Medulla oblongata (tissue), 1 donor: ENCODE measurements around the gene FBXO34.
"Not testable (repeated sequence)": the region's sequence is repeated elsewhere in the genome, so short reads cannot be mapped to it uniquely, and the experiment has no call there.

ENCODE experiments used
- DNase-seq: peaks from one replicate; pipeline ENCODE4 v3.0.0-alpha.2; 2015; ENCODE audit errors: extremely low spot score

Gene FBXO34

DNA sequence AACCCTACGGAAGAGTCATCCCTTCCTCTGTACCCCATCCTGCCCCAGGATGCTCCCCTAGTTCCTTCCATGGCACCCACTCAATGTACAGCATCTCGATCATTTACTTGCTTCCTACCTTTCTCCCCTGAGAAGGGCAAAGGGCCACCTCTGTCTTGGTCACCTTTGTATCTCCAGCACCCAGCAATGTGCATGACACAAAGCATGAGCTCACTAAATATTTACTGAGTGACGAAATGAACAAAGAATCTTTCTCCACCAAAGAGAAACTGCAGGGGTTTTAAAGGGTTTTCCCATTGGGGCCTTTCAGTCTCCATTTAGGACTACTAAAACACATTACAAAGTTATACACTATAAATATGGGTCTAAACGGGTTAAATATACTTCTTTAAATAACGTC lies 109.8 kb downstream of the FBXO34 start:
- DNase-seq: no peak

DNA sequence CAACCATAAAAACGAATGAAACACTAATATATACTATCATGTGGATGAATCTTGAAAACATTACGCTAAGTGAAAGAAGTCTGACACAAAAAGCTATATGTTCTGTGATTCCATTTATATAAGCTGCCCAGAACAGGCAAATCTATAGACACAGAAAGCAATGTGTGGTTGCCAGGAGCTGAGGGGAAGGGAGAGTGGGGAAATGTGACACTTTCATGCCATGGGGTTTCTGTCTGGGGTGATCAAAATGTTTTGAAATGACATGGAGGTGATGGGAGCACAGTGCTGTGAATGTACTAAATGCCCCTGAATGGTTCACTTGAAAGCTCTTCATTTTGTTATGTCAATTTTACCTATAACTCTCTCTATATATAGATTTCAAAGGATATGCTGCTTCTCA lies 110.3 kb downstream of the FBXO34 start:
- no peak for DNase-seq

DNA sequence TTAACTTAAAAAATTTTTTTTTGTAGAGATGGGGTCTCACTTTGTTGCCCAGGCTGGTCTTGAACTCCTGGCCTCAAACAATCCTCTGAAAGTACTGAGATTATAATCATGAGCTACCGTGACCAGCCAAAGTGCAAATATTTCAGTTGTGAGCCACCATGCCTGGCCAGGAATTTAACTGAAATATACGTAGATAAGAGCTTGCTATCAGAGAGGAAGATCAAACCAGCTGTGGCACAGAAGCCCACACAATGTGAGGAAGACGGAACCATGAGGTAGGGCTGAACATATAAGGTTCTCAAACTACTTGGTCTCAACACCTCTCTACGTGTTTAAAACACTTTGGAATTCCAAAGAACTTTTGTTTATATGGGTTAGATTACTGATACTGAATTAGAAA lies 111.3 kb downstream of the FBXO34 start:
- DNase-seq: no peak

DNA sequence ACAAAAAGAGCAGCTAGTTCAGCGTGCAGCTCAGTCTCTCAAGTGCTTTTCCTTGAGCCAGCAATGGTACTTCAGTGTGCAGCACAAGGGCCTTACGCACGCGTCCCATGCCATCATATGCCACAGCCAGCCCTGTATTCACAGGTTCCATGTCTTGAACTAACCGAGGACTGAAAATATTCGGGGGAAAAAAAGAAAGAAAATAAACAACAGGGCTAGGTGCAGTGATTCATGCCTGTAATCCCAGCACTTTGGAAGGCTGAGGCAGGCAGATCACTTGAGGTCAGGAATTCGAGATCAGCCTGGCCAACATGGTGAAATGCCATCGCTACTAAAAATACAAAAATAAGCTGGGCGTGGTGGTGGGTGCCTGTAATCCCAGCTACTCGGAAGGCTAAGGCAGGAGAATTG lies 111.8 kb downstream of the FBXO34 start:
- DNase-seq: not testable (repeated sequence)

DNA sequence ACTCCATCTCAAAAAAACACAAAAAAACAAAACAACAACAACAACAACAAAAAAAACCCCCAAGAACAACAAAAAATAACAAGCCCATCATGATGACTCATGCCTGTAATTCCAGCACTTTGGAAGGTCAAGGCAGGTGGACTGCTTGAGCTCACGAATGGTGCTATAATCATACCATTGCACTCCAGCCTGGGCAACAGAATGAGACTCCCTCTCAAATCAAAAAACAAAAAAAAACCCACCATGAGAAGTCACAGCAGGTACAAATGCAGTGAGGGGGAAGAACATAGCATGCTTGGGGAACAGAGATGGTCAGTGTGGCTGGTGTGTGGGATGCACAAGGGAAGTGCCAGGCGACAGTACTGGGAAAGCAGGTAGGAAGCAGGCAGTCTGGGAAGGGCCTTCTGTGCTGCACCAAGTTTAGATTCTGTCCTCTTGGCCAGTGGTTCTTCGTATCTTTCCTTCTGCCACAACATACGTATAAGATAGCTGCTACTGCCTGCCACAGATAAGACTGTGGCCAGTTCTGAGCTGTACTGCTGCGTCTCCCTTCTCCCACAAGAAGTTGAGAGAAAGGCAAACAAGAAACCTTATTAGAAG lies 112.4 kb downstream of the FBXO34 start:
- DNase-seq: no peak

DNA sequence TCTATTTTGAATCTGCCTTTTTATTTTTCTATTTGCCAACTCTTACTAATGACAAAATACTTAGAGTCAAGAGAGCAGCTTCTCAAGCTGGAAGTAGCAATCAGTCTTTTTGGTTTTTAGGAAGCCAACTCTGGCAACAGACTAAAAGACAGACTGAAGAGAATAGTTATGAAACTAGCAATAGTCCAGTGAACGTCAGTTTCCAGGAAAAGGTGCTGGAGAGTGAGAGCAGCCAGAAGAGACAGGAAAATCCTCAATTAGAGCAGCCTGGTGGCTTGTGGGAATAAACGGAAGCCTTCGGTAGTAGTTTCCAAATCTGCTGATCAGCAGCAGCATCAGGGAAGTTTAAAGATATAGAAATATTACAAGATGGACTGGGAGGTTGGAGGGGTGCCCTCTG lies 113.3 kb downstream of the FBXO34 start:
- DNase-seq: no peak

DNA sequence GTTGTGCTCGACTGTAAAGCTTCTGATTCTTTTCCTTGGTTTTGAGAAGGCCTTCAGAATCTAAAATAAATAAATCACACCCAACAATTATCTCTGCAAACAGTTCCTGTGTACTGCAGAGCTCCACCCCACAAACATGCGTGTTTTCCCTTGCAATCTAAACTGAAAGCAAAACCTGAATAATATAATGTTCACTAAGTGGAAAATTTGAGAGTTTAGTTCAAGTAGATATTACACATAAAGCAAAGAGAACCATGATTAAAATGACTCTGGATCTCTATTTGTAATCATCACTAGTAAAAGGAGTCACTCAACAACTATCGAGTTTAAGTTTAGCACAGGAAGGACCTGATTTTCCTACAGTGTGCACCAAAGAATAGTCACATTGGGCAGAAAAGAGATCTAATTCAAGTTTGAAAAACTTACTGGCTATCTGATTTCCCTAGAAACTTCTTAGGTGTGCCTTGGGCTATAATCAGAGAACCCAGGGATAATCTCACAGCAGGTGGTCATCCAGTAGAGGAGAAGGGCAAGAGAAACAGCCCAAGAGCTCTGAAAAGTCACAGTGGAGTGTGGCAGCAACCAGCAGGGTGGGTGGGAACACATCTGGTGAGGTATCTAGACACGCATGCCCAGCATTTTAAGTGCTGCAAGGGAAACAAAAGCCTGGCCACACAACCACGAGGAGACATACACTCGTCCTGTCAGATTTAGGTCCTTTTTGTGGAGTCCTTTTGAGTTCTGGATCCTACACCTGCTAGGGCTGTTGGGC lies 115.0 kb downstream of the FBXO34 start:
- no peak for DNase-seq

DNA sequence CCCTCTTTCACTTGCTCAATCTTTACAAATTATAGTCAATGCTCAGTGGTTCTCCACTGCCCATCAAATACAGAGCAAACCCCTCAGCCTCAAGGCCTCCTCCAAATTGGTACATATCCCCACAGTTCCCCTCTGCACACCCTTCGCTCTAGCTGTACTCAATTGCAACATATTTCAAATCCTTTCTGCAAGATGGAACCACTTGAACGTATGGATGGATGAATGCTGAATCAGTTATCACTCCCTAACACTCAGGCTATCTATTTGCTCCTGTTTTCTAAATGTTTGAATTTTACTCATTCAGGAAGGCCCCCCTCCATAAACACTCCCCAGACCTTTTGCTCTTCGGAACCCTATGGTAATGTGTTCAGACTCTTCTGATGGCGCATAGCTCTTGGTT lies 115.9 kb downstream of the FBXO34 start:
- DNase-seq: no peak

DNA sequence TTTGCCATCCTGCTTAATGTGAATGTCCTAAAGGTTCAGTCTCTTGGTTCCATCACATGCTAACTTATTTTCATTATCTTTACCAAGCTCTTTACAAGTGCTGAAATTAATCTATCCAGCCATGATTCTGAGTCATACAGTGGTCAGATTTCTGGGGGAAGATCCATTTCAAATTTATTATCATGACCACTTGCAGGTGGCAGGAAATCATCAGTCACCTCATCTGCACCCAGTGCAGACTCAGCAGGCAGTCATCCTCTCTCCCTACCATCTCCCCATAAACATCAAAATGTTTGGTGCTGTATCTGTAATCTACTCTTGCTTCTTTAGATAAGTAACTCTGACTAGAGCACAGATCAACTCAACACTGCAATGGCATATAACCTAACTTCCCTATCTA lies 116.9 kb downstream of the FBXO34 start:
- DNase-seq: no peak

DNA sequence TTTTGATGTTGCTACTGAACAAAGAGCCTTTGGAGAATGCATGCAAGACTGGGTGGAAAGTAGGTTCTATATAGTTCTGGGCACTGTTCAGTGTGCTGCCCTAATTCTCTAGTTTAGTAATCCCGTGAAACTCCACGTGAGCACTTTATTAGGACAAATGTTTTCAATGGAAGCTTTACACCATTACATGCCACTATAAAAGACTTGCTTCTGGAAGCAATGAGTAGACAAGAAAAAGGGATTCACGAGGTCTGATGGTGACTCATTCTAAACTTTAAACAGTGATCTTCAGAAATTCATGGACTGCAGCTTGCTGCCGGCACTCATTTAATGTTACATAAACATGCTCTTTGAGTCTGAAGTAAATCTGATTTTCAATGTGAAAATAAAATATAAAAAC lies 118.1 kb downstream of the FBXO34 start:
- no peak for DNase-seq

DNA sequence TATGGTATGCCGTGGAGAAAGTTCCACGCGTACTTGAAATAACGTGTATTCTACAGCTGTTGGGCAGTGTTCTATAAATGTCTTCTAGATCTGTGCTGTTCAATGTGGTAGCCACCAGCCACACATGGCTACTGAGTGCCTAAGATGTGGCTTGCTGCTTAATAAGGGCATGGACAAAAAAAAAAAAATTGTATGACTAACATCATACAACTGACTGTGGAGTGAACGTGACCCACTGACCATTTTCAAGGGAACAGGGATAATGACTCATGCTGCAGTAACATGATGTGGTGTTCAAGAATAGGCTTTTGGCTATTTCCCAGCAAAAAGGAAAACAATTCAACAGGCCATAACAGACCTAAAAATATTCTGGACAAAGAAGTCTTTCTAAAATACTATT lies 127.5 kb downstream of the FBXO34 start:
- no peak for DNase-seq

DNA sequence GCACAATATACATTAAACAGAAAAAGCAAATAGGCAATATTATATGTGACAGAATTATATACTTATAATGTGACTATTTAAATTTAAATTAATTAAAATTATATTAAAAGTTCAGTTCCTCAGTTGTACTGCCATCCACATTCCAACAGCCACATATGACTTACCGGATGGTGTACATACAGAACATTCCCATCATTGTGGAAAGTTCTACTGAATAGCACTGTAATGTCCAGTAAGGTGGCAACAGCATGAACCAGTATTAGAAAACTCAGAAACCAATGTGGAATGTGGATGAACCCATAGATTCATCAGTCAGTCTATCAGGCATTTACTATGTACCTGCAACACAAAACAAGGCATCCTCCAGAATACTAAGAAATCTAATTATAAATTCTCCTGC lies 128.0 kb downstream of the FBXO34 start:
- DNase-seq: no peak

DNA sequence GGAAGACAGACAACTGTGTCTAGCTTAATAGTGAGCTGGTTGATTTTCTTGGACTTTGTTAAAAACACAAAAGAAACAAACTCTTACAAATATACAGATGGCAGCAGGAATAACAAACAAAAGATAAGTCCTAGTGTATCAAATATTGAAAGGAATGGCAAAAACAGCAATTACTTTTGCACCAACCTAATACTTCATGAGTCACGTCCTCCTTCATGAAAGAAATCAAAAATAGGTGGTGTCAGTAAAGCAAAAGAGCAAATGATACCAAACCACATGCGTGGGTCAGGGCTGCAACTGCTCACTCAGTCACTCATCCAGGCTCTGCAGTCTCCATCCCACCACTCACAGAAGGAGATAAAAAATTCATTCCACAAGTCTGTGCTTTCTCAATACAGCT lies 128.6 kb downstream of the FBXO34 start:
- DNase-seq: no peak

DNA sequence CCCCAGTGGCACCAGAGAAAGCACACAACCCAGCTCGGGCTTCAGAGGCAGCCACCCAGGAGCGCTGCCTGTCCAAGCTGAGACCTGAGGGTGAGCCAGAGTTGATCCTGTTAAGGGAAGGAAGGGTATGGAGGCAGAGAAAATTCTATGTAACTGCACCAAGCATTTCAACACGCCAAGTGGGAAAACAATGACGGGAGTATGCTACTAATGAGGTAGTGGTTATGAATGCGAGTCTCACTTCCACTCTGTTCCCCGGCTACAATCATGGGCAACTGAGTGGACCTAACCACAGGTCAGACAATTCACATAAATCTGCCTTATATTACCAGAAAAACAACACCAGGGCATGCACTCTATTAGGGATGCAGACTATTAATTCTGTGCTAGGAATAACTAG lies 130.5 kb downstream of the FBXO34 start:
- no peak for DNase-seq
